Neural crest cell (in vitro differentiated cells): ENCODE measurements around the gene MAVS. TPM values are rescaled to one million over a fixed set of nuclear protein-coding genes. Genes with fewer than 3 reads are reported as not detected.

ENCODE experiments used
- DNase-seq: peaks from one replicate; pipeline ENCODE4 v3.0.0; 2021; ENCODE audit warnings: low read depth, mixed read lengths, low spot score
- H3K27ac Mint-ChIP-seq: one replicate; pipeline ENCODE4 v1.8.0; 2021; ENCODE audit warnings: mild to moderate bottlenecking, mixed read lengths; ENCODE audit not compliant: unreplicated experiment
- H3K27me3 Mint-ChIP-seq: 2 replicates; pipeline ENCODE4 v1.8.0; 2021; ENCODE audit warnings: low read depth, mild to moderate bottlenecking, mixed read lengths
- H3K36me3 Mint-ChIP-seq: 2 replicates; pipeline ENCODE4 v1.8.0; 2021; ENCODE audit warnings: low read depth, mild to moderate bottlenecking, mixed read lengths
- H3K4me1 Mint-ChIP-seq: 2 replicates; pipeline ENCODE4 v1.8.0; 2021; ENCODE audit warnings: mixed read lengths
- H3K4me3 Mint-ChIP-seq: one replicate; pipeline ENCODE4 v1.8.0; 2021; ENCODE audit warnings: mild to moderate bottlenecking, mixed read lengths
- H3K9me3 Mint-ChIP-seq: 2 replicates; pipeline ENCODE4 v1.8.0; 2021; ENCODE audit warnings: mixed read lengths
- CTCF ChIP-seq: fragments of 200-600 bp; sonication (generic); conservative IDR thresholded peaks from 2 replicates; pipeline ENCODE4 v1.5.0; 2021; ENCODE audit warnings: antibody characterized with exemption, mild to moderate bottlenecking
- total RNA-seq: library from RNA; stranded (reverse); gene quantifications from 2 replicates; pipeline ENCODE4 v1.2.1, GENCODE V29; 2021

Gene MAVS
- total RNA-seq, 1 donor from 2014 or later = 37.2 TPM

DNA sequence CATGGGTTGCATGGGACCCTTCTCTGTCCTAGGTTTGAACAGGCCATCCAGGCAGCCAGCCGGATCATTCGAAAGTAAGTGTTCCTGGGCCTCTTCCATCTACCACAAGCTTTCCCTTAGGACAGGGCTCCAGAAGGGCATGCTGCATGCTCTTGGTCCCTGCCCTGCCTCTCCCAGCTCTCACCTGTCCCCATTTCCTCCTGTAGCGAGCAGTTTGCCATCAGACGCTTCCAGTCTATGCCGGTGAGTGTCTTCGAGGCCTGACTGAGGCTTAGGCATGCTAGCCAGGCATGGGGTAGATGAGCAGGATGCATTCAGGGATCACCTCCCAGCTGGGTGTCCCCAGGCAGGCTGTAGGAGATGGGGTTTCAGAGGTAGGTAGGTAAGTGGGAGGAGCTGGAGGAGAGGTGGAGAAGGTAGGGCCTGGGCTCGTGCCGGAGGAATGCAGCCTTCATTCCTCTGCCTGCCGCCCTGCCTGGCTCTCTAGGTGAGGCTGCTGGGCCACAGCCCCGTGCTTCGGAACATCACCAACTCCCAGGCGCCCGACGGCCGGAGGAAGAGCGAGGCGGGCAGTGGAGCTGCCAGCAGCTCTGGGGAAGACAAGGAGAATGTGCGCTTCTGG is 46.3 kb upstream of the MAVS start:
- Mint-ChIP-seq H3K4me1 (peaks cover 54% of the 10 kb centered on the region), H3K9me3 (no peaks in the 10 kb centered on the region), H3K4me3 (peak overlapping the region; percentile 79), H3K36me3 (peaks cover 16% of the 10 kb centered on the region), H3K27me3 (no peaks in the 10 kb centered on the region), H3K27ac (peak overlapping the region; percentile 64)
- no peak for TF ChIP-seq CTCF
- no peak for DNase-seq

GRCh38 chr20:3800878-3801260 is 45.8 kb upstream of the MAVS start:
- no peak overlapping the region for H3K4me3 Mint-ChIP-seq
- no peak overlapping the region for H3K27ac Mint-ChIP-seq
- H3K27me3 Mint-ChIP-seq = no peaks in the 10 kb centered on the region
- no peaks in the 10 kb centered on the region for H3K9me3 Mint-ChIP-seq
- no peak for DNase-seq
- peaks cover 16% of the 10 kb centered on the region for H3K36me3 Mint-ChIP-seq
- H3K4me1 Mint-ChIP-seq = peaks cover 54% of the 10 kb centered on the region
- TF ChIP-seq CTCF = no peak

- Mint-ChIP-seq H3K27ac (no peak overlapping the region), H3K9me3 (no peaks in the 10 kb centered on the region), H3K4me3 (no peak overlapping the region), H3K27me3 (no peaks in the 10 kb centered on the region), H3K4me1 (peaks cover 57% of the 10 kb centered on the region), H3K36me3 (peaks cover 16% of the 10 kb centered on the region)
- no peak for DNase-seq
- no peak for TF ChIP-seq CTCF
Observed at GRCh38 chr20:3801299-3801698, 45.3 kb upstream of the MAVS start.

DNA sequence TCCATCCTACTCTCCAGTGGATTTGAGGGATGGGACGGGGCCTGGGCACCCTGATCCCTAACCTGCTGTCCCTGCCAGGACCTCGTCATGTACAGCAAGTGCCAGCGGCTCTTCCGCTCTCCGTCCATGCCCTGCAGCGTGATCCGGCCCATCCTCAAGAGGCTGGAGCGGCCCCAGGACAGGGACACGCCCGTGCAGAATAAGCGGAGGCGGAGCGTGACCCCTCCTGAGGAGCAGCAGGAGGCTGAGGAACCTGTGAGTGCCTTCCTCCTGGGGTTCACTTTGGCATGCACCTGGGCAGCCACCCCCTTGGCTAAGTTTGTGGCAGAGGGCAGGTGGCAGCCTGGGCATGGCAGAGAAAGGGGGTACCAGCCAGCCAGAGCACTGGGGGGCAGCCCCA is 44.8 kb upstream of the MAVS start:
- Mint-ChIP-seq H3K27me3 (no peaks in the 10 kb centered on the region), H3K4me3 (no peak overlapping the region), H3K9me3 (no peaks in the 10 kb centered on the region), H3K36me3 (peaks cover 16% of the 10 kb centered on the region), H3K27ac (no peak overlapping the region), H3K4me1 (peaks cover 56% of the 10 kb centered on the region)
- TF ChIP-seq CTCF = no peak
- no peak for DNase-seq

DNA sequence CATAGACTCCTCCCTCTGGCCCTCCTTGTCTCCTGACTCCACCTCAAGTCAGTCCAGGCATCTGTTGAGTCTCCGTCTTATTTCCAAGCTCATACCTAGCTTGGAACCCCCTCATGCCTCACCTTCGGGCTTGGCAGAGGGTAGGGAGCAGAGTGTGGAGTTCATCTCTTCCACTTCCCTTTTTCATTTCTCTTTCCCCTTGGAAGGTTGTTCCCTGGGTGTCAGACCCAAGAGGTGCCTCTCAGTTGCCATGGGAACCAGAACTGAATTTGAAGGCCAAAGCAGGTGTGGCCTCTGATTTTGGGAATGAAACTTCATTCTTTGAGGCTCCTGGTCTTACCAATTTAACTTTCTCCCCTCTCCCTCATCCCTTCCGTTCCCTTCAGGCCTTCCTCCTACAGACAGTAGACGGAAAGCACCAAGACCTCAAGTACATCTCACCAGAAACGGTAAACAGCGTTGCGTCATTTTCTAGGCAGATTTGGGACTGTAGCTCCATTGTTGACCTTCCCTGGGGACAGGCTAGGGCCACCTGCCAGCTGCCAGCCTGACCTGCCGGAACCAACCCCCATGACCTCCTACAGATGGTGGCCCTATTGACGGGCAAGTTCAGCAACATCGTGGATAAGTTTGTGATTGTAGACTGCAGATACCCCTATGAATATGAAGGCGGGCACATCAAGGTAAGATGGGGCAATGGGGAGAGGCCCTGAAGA is 44.0 kb upstream of the MAVS start:
- peak overlapping the region; percentile 76 for H3K27ac Mint-ChIP-seq
- H3K9me3 Mint-ChIP-seq = no peaks in the 10 kb centered on the region
- H3K36me3 Mint-ChIP-seq = peaks cover 16% of the 10 kb centered on the region

More for the DNA sequence above, 44.0 kb upstream of the MAVS start:
- DNase-seq = no peak
- no peak for TF ChIP-seq CTCF
- Mint-ChIP-seq H3K27me3 (no peaks in the 10 kb centered on the region), H3K4me1 (peaks cover 56% of the 10 kb centered on the region), H3K4me3 (peak overlapping the region; percentile 38)
